ENCODE data around the gene C19orf47.

The C19orf47 gene

DNA sequence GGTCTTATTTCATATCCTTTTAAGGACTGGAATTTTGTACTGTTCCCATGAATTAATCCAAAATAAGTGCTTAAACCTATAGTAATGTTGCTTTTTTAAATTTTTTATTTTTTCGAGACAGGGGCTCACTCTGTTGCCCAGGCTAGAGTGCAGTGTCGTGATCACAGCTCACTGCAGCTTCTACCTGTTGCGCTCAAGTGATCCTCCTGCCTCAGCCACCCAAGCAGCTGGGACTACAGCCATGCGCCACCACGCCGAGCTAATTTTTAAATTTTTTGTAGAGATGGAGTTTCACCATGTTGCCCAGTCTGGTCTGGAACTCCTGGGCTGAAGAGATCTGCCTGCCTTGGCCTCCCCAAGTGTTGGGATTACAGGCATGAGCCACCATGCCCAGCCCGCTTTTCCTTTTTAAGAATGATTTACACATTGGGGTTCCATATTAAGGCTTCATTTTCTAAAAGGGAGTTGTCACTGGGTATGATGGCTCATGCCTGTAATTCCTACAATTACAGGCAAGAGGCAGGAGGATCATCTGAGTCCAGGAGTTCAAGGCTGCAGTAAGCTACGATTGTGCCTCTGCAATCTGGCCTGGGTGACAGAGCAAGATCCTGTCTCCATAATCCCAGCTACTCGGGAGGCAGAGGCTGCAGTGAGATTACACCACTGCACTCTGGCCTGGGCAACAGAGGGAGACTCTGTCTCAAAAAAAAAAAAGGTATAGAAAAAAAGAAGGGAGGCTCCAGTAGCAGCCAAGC lies 34.8 kb downstream of the C19orf47 start:
- no peak for DNase-seq

DNA sequence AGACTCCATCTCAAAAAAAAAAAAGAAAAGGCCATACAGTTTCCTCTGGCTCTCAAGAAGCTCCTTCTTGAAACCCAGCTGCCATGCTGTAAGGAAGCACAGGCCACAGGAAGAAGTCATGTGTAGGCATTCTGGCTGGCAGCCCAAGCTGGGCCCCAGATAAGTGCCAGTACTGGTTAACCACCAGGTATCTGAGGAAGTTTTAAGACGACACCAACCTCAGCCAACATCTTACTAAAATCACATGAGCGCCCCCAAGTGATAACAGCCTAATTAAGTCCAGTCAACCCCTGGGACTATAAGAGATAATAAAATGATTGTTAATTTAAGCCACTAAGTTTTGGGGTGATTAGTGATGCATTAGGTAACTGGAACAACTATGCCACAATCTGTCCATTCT lies 35.7 kb downstream of the C19orf47 start:
- DNase-seq, result no peak

DNA sequence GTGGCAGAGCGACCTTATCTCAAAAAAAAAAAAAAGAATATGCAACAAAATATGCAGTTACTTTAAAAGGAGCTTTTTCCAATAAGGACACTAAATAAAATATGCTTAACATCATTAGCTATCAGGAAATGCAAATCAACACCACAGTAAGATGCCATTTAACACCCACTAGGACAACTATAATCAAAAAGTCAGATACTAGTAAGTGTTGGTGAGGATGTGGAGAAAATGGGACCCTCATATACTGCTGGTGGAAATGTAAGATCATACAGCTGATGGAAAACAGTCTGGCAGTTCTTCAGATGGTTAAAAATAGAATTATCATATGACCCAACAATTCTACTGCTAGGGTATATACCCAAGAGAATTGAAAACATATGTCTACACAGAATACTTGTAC lies 38.5 kb downstream of the C19orf47 start:
- DNase-seq, result no peak

DNA sequence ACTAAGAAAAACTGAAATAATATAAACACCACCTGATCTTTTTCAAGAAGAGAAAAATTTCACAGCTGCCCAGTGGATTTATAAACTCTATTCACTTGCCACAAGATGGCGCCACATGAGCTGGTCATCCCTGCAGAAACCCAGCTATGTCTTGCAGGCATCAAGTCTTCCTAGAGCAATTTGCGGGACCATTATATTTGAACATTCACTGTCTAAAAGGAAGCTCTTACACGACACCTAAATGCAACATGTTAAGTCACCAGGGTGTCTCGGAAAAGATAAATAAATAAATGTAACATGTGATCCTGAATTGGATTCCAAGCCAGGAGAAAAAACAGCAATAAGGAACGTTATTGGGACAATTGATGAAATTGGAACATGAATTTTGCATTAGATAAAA lies 42.8 kb downstream of the C19orf47 start:
- peak; percentile 64 for DNase-seq

DNA sequence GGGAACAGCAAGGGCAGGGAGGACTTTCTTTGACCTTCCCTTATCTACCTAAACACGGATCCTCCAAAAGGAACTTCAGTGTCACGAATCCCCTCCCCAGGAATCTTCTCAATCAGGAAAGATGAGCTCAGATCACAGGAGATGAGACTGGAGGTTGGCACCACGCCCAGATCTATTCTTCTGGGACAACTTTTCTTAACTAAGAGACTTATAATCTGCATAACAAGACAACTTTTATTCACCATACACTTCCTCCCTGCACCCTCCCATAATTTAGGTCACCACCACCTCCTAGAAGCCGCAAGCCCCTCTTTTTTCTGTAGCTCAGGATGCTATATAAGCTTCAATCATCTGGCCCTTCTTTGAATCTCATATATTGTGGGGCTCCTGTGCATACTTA lies 43.9 kb downstream of the C19orf47 start:
- DNase-seq, result no peak

DNA sequence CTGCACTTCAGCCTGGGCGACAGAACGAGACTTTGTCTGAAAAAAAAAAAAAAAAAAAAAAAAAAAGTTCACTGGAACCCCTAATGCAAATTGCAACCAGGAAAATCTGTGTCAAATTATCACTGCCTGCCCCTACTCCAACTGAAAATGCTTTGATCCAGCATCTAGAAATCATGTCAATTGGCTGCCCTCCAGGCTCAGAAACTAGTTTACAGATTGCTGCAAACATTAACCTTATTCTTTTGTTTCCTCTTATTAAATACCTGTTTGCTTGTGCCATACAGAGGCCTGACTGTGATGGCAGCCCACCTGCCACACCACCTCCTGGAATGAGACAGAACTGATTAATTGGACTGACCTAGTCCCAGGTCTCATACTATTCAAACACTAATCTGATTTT lies 44.4 kb downstream of the C19orf47 start:
- DNase-seq, result no peak

DNA sequence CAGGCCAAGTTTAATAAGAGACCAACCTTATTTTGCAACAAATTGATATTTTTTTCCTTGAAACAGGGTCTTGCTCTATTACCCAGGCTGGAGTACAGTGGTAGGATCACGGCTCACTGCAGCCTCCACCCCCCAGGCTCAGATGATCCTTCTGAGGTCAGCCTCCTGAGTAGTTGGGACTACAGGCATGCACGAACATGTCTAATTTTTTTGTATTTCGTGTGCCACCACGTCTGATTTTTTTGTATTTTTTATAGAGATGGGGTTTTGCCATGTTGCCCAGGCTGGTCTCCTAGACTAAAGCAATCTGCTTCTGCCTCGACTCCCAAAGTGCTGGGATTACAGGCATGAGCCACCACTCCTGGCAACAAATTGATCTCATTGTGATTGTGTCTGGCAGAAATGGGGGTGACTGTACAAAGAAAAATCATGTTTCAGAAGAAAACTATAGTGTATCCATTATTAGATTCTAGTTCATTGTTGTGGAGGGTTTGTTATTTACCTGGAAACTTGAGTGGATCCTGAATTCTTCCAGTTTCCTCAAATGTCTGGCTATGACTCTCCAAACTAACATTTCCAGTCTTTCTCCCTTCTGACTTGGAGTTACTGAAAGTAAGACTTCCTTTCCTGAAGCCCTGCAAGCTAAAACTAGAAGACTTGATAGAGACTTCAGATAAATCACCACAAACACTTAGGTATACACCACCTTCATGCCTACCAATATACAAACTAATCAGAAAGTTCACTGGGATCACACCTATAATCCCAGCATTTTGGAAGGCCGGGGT lies 45.8 kb downstream of the C19orf47 start:
- no peak for DNase-seq

DNA sequence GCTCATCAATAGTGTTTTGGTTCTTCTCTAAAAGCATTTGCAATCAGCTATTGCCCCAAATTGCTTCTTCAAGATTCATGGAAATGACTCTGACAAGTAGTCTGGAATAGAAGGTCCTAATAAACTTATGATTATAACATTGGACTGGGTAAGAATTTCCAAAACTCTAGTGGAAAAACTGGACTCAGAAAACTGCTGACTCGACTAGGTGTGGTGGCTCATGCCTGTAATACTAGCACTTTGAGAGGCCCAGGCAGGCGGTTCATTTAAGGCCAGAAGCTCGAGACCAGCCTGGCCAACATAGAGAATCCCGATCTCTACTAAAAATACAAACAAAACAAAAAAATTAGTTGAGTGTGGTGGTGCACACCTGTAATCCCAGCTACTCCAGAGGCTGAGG lies 47.5 kb downstream of the C19orf47 start:
- DNase-seq, result no peak

DNA sequence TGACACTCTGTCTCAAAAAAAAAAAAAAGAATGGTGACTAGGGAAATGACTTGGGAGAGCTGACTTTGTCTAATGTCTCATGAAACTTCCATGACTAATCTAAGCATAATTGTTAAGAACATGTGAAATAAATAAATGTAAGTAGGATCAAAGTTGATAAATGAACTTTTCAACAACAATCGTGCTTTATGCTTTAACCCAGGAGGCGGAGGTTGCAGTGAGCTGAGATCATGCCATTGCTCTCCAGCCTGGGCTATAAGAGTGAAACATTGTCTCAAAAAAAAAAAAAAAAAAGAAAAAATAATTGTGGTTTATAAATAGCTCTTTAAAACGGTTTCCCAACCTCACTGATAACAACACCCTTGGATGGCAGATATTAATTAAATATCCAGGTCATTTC lies 50.2 kb downstream of the C19orf47 start:
- no peak for DNase-seq

DNA sequence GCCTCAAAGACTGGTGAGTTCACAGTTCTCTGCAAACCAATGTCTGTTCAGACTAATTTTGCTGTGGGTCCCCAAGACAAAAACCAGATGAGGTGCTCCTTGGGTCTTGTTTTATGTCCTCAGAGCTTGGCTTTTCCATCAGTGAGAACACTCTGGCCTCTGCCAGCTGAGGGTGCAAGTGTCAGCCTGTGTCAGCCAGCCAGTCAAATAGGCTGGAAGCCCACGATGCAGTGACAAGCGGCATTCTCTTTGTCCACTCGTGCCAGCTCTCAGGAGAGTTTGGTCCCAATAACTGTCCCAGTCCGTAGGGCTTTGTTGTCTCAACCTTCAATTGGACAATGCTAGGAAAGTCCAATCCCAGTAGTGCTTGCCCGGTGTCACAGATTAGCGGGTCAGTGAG lies 53.6 kb downstream of the C19orf47 start:
- no peak for DNase-seq

DNA sequence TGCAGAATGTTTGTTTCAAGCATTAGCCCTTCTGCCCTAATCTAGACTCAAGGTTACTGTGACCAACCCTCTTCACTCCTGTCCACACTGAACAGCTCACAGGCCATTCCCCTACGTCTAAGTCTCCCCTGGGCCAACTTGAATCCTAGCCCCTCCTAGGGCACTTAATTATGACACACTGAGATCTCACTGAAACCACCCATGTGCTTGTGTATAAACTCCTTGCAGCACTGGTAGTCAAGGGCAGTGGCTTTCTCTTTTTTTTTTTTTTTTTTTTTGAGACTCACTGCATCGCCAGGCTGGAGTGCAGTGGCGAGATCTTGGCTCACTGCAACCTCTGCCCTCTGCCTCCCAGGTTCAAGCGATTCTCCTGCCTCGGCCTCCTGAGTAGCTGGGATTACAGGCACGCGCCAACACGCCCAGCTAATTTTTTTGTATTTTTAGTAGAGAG lies 61.2 kb downstream of the C19orf47 start:
- no peak for DNase-seq

DNA sequence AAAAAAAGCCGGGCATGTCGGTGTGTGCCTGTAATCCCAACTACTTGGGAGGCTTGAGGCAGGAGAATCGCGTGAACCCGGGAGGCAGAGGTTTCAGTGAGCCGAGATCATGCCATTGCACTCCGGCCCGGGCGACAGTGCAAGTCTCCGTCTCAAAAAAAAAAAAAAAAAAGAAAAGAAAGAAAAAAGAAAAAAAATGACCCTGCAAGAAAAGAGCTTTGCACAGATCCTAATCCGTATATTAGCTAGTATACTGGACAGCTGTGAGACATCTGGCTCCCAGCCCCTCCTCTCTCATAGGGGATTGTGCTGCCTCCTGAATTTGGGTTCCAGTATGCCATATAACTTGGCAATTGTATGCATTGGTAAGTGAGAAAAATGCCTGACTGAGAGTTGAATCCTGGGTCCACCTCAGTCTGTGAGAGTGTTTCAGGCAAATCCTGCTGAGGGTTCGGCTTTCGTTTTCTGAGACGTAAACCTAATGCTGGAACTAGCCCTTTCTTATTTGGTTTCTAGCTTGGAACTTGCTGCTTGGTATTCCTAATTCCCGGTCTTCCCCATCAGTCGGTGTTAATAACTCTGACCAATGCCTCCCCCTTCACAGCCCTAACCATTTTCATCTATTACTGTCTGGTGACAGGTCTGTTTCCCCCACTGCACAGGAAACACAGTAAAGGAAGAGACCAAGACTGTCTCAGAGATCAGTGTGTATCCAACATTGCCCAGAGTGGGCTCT lies 61.8 kb downstream of the C19orf47 start:
- DNase-seq, result no peak

DNA sequence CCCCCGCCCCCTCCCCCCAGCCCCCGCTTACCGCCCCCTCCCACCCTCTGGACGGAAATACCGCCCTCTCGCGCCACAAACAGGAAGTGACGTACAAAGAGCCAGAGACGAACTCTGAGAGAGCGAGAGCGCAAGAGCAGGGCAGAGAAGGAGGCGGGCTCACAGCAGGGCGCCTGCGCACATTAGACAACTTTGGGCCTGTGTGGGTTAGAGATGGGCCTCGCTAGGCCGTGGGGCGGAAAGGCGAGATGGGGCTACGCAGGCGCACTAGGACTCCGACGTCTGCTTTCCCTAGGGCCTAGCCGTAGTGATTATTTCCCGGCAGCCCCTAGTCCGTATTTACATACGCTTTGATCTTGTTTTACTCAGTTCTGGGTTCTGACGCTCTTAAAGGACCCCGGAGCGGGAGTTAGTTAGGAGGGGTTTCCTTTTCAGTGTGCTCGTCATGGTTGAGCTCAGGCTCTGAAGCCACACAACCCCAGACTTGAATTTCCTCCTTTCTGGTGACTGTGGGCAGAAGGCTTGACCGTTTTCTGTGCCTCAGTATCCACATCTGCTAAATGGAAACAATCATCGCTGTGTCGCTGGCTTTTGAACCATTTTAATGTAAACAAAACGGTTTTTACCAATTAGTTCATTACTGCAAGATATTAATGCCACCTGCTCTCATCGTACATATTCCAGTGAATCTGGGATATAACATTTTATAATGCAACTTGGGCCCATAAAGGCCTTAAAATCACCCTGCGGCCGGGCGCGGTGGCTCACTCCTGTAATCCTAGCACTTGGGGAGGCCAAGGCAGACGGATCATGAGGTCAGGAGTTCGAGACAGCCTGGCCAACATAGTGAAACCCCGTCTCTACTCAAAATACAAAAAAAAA lies 62.6 kb downstream of the C19orf47 start:
- DNase-seq, result peak; percentile 93

DNA sequence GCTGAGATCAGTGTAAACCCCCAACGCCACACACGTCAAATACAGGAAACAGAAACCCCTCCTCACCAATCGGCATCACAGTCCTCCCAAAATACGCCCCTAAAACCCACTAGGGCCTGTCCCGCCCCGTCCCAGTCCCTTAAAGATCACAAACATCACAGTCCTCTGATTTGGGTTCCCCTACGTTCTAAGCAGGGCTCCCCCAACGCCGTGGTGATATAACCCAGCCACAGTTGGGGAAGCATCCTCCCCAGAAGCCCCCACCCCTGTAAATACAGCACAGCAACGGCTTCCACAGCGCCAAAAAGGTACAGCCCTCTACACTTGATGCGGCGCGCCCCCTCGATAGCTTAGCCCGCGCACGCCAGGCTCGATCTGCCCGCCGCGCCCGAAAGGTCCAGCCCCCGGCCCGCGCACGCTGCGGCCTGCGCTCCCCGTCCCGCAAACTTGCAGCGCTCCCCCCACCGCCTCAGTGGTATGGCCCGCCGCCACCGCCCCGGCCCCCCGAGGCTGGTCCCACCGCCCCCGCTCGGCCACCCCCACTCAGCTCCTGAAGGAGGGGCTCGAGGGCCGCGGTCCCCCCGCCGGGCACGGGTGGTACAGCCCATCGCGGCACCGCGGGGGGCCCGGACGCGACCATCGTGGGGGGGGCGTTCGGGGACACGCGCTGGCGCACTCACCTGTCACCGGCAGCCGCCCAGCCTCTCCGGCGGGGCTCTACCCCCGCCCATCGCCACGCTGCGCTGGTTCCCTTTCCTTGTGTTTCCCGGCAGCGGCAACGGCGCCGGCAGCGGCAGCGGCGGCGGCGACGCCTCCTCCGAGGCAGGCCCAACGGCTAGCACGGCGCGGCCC lies 63.5 kb downstream of the C19orf47 start, which contains the start of gene AKT2:
TSS of gene AKT2 (minus strand) at position 845 of the 852 bp plus-strand sequence. CDS start 20,078 bp downstream, outside the sequence.
- DNase-seq, result peak; percentile 62

DNA sequence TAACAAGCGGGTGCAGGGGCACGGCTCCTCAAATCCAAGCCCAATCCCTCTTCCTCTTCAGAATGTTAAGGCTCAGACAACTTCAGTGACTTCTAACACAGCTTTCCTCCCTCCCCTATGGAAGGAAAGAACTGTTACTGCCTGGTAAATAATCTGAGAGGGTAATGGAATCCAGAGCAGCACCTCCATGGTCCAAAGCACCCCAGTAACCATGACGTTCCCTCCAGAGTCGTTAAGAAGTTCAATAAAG lies 64.0 kb downstream of the C19orf47 start:
- no peak for DNase-seq

DNA sequence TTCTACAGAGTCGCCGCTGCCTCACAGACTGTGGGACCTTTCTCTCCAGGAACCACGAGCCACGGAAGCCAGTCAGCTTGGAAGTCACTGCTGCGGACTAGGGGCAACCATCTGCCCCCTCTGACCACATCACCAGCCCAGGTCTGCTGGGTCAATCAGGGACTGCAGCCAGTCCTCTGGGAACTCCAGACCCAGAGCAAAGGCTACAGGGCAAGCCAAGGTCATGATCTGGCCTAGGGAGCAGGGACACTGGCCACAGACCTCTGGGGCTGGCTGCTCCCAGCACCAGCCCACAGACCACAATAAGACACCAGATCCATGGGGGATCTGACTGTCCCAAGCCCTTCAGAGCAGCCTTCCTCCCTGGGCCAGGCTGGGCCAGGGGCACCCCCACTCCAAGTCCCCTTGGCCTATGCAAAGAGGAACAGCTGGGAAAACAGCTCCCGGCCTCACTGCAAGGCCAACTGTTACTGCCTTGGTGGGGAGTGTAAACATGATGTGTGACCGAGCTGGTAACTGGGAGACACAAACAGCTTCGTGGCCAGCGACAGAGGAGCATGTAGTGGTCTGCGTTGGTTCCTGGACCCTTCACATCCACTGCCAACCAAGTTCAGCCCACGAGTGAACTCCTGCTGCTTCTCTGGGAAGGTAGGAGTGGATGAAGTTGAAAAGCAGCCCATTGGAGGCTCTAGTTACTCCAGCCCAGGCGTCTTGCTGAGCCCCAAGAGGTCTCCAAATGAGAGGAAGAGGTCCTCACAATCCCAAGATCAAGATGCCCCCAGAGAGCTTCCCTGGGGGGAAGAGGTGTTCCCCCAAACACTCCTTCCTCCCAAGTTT lies 64.6 kb downstream of the C19orf47 start:
- DNase-seq, result no peak

DNA sequence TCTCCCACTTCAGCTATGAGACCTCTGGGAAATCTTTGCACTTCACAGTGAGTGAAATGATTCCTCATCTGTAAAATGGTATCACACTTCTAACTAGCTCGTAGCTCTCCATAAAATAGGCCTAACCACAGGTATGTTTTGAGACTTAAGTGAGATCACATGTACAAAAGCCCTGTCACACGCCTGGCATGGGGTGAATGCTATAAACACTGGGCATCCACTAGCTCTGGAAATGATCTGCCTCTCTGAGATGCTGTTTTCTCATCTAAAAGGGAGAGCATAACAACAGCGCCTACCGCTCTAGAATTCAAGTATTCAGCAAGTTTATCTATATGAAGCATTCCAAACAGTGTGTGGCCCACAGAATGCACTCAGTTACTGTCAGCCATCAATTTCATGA lies 65.3 kb downstream of the C19orf47 start:
- DNase-seq, result no peak

DNA sequence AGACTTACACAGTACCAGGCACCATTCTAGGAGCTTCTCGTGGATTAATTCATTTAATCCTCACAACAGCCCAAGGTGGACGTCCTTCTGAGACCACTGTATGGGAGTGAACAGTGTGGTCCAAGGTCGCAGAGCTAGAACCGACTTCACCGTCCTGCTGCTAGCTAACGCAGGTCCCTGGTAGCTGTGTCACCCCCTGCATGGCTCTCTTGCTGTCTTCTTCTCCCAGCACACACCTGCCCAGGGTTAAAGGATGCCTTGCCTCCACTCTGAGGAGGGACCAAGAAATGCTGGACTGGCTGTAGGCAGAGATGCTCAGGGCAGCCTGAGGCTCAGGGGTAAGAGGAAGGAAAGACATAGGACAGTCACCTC lies 66.0 kb downstream of the C19orf47 start:
- DNase-seq, result no peak

DNA sequence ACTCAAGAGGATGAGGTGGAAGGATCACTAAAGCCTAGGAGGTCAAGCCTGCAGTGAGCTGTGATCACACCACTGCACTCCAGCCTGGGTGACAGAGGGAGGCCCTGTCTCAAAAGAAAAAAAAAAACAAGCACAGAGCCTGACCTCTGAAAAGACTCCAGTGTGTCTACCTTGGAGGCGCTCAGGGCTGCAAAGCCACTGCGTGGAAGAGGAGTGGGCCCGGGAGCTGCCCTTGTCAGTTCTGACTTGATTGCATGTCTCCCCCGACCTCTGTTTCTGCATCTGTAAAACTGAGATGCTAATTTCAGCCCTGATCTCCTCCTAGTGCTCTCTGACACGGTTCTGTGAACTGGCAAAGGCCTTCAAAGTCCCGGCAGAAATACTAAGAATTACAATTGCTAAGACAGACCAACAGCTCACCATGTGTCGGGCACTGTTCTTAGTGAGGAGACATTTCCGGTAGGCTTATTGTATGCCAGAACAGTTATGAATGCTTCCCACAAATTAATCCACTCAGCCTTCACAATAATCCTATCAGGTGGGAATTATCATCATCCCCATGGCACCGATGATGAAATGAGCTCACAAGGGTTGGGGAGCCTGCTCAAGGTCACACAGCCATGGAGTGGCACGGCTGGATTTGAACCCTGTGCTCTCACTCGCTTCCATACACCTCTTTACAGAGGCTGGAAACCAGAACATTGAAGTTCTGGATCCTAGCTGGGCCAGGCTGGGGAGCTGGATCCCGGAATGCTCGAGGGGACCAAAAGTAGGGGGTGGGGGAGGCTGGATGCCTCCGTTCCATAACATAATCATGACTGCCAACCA lies 66.6 kb downstream of the C19orf47 start:
- DNase-seq, result no peak

All from T-helper 9 cell (primary cell).